ENCODE results near the gene ZCCHC24.
A peak's percentile ranks its signal among the peaks of the same experiment; 100 is the strongest.

The ZCCHC24 gene

DNA sequence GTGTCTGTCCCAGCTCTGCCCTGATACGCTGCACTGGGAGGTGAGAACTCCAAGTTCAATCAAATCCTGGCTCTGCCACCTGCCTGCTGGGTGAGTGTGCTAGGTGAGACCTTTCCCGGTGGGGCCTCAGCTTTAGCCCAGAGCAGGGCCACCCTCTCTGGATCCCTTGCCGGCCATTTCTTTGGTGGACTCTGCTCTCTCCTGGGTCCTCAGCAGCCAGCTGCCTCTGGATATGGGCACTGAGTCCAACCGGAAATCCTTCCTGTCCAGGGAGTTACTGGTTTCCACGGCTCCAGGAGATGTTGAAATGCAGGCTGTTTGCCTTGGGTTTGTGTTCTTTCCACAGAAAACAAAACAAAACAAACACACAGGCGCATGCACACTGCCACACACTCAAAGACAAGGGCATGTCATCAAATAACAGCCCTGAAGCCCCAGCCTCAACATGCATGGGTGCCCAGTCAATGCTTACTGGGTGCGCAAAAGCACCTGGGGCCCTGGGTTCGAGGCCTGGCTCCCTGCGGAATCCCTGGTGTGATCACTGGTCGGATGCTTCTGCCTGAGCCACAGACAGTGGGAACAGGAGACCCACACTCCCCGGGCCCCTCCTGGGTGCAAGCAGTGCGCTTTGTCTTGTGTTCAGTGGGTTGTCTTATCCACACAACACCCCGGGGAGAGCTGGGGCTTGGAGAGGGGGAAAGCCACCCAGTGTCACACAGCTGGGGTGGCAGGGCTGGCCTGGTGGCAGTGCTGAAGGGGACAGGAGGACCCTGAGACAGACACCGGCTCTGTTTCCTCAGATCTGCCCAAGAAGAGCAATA is 65.1 kb downstream of the ZCCHC24 start:
- DNase-seq = peak; percentile 94

DNA sequence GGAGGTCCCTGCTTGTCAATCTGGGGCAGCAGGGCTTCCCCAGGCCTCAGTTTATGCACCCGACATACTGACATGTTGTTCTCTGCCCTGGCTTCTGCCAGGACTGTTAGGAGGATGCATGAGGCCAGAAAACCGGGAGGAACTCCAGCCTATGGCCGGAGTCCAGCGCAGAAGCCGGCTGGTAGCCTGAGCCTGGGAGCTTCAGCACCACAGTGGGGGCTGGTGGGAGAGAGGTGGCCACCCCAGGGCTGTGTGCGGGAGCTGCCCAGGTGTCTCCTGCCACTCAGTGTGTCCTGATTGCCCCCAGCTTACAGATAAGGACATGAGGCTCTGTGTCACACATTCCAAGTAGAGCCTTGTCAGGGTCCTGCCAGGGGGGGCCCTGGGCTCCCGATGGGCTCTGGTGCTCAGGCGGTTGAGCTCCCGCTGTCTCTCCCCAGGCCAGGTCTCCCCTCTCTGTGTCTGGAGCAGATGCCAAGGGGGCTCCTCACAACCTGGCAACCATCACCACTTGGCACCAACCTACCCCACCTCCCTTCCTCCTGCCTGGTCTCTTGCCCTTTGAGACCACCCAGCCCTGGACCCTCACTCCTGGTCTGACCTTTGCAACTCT is 65.8 kb downstream of the ZCCHC24 start:
- DNase-seq = peak; percentile 55

DNA sequence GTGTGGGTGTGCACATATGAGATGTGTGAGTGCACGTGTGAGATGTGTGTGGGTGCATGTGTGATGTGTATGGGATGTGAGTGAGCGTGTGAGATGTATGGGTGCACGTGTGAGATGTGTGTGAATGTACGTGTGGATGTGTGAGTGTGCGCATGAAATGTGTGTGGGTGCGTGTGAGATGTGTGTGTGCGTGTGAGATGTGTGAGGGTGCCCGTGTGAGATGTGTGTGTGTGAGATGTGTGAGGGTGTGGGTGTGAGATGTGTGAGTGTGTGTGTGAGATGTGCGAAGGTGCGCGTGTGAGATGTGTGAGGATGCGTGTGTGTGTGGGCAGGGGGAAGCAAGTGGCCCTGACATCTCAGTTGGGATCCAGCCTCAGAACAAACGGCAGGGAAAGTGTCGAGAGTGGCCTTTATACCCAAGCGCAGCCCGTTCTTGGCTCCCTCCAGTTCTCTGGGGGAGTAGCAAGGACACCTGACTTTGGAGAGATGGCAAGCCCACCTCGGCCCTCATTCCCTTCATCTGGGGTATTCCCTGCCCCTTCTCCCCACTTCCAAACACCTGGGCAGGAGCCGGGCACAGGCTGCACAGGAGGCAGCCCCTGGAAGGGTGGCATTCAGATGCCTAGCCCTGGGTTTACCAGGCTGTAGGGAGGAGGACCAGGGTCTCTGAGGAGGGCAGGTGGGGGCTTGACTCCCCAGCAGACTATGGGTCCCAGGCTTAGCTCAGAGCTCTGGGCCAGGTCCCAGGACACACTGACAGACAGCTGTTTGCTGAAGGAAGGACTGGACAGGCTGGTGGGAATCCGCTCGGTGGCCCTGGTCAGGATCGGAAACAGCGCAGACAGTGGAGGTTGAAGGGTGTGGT is 66.5 kb downstream of the ZCCHC24 start:
- DNase-seq = no peak

DNA sequence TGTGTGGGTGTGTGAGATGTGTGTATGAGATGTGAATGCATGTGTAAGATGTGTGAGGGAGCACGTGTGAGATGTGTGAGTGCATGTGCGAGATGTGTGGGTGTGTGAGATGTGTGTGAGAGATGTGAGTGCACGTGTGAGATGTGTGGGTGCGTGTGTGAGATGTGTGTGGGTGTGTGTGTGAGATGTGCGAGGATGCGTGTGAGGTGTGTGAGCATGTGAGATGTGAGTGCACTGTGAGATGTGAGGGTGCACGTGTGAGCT is 67.1 kb downstream of the ZCCHC24 start:
- DNase-seq = no peak

DNA sequence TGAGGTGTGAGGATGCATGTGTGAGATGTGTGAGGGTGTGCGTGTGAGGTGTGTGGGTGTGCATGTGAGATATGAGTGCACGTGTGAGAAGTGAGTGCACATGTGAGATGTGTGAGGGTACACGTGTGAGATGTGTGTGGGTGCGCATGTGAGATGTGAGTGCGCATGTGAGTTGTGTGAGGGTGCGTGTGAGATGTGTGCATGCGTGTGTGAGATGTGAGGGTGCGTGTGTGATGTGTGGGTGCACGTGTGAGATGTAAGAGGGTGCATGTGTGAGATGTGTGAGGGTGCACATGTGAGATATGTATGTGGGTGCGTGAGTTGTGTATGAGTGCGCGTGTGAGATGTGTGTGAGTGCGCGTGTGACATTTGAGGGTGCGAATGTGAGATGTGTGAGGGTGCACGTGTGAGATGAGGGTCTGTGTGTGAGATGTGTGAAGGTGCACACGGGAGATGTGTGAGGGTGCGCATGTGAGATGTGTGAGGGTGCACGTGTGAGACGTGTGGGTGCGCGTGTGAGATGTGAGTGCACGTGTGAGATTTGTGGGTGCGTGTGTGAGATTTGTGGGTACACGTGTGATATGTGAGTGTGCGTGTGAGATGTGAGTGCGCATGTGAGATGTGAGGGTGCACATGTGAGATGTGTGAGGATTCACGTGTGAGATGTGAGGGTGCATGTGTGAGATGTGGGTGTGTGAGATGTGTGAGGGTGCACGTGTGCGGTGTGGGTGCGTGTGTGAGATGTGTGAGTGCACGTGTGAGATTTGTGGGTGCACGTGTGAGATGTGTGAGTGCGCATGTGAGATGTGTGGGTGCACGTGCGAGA is 67.7 kb downstream of the ZCCHC24 start:
- DNase-seq = no peak

DNA sequence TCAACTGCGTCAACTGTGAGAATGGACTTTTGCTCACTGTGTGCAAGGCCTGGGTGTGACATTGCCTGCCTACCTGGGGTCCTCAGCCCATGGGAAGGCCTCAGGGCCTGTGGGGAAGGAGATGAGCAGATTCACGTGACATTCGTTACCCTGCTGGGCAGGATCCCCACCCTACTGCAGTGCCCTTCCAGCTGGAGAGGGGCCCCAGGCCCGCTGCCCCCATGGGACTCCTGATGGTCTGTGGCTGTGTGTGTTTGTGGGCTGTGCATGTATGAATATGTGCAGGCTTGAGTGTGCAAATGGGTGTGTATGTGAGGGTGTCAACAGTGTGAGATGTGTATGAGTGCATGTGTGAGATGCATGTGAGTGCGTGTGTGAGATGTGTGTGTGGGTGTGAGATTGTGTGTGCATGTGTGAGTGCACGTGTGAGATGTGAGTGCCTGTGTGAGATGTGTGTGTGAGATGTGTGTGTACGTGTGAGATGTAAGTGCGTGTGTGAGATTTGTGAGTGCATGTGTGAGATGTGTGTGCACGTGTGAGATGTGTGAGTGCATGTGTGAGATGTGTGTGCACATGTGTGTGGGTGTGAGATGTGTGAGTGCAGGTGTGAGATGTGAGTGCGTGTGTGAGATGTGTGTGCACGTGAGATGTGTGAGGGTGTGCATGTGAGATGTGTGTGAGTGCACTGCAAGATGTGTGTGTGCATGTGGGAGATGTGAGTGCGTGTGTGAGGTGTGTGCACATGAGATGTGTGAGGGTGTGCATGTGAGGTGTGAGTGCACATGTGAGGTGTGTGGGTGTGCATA is 68.5 kb downstream of the ZCCHC24 start:
- DNase-seq = no peak

DNA sequence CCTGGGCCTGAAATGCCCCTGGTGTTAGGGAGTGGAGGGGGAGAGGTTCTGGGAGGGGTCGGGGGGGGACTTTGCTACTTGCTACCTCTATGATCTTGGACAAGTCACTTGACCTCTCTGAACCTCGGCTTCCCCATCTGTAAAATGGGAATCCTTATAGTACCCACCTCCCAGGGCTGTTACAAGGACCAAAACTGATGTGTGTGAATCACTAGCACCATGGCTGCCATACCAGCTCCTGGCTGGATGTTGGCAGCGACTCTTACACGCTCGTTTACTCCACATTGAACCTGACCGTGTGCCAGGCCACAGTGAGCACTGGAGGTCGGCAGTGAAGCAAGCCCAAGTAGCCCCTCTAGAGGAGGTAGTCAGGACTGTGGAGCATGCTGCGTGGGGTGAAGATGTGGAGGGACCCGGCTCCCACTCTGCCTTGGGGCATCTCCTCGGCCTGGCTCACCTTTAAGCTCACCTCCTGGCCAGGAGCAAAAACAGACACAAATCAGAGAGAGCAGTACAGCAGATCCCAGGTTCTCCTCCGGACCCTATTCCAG is 69.3 kb downstream of the ZCCHC24 start:
- DNase-seq = no peak

DNA sequence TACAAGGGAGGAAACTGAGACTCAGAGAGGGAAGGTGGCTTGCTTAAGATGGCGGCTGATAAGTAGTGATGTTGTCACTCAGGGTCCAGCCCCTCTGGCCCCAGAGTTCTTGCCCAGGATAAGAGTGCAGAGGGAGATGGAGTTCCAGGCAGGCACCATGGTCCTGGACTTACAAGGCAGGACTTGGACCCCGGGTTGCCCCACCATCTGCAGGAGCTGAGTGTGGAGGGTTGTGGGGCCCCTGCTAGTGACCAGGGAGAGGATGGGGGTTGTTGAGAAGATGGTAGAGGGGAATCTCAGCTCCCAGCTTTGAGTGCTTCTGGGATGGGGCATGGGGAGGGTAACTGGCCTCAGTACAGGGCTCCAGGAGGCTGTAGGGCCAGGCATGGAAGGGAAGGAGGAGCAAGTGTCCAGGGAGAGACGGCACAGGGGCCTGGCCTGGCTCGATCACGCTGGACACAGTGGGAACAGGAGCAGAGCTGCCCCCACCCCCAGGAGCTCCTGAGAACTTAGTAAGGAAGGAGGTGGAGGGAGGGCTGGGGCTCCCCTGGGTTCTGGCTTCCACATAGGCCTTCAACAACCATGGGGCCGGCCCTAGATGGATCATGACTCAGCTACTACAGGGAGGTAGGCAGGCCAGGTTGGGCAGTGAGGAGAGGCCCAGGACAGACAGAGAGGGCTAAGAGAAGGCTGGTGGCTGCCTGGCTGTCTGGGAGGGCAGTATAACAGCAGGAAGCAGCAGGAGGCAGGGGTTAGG is 69.9 kb downstream of the ZCCHC24 start:
- DNase-seq = peak; percentile 57

DNA sequence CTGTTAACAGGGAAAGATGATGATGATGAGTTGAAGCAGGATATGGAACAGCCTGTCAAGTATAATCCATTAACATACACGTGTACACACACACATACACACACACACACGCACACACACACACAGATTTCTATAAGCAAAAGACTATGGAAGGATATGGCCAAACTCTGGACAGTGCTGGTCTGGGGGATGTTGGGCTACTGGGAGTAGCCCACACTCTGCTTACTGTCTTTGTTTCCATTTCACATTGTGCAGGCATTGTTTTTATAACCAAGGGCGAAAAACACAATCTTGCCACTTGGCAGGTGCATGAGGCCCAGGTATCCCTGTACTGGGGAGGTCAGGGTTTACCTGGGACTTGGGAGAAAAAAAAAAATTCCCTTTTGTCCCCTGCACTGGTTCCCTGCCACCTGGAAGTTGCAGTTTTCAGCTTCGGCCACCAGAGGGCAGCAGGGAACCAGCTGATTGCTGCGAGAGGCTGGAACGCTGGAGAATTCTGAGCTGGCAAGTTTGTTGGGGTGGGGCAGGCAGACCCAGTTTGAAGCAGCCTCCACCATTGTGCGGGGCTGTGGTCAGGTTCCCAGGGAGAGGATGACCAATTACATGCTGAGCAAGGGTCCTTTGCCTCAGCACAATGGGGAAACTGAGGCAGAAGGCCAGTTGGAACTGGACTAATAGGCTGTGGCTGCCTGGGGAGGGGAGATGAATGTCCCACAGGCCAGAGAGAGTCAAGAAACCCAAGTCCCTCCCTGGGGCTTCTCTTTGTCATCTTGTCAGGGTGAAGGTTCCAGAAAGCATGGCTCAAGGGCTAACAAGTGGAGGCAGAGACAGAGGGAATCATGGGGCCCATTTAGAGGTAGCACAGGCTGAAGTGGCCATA is 70.9 kb downstream of the ZCCHC24 start:
- DNase-seq = peak; percentile 84

DNA sequence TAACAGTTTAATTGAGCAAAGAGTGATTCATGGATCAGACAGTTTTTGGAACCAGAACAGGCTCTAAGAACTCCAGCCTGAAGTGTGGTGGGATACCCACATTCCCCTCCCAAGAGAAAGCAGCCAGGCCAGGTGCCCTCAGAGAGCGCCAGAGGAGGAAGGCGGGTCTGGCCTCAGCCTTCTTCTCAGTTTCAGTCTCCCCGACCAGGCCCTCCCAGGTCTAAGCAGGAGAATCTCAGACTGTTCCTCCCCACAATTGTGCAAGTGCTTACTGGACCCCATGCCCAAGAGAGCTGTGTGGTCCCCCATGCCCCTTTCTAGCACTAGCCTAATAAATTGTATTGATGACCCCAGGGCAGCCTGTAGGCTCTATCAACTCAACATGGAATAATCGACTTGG is 72.6 kb downstream of the ZCCHC24 start:
- no peak for DNase-seq

DNA sequence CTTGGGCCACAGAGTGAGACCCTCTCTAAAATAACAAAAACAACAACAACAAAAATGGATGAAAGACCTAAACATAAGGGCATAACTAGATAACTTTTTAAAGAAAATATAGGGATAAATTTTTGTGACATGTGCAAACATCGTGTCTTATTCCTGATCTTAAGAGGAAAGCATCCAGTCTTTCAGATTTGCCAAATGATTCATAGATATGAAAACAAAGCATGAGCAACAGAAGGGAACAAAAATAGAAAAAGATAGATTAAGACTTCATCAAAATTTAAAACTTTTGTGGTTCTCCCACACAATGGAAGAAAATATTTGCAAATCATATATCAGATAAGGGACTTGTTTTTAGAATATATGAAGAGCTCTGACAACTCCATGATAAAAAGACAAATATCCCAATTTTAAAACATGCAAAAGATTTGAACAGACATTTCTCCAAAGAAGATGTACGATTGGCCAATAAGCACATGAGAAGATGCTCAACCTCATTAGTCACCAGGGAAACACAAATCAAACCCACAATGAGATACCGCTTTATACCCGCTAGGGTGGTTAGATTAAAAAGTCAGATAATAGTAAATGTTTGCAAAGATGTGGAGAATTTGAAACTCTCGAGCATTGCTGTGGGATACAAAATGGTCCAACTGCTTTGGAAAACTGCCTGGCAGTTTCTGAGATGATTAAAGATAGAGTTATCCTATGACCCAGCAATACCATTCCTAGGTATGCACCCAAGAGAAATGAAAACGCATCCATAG is 77.8 kb downstream of the ZCCHC24 start:
- DNase-seq = no peak

DNA sequence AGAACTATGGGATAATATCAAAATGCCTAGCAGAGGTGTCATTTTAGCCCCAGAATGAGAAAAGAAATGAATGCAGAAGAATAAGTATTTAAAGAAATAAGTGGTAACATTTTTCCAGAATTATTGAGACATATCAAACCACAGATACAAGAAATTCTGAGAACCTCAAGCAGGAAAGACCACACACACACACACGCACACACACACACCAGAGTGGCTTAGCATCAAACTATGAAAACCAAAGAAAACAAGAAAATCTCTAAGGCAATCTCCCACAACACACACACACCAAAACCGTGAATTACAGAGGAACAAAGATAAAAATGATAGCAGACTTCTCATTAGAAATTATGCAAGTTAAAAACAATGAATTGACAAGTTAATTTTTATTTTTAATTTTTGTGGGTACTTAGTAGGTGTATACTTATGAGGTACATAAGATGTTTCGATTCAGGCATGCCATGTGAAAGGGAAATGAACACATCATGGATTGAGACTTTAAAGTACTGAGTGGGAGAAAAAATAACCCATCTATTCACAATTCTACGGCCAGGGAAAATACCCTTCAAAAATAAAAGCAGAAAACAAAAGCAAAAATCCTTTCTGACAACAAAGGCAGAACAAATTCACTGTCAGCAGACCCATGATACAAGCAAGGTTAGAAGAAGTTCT is 83.6 kb downstream of the ZCCHC24 start:
- DNase-seq = no peak

DNA sequence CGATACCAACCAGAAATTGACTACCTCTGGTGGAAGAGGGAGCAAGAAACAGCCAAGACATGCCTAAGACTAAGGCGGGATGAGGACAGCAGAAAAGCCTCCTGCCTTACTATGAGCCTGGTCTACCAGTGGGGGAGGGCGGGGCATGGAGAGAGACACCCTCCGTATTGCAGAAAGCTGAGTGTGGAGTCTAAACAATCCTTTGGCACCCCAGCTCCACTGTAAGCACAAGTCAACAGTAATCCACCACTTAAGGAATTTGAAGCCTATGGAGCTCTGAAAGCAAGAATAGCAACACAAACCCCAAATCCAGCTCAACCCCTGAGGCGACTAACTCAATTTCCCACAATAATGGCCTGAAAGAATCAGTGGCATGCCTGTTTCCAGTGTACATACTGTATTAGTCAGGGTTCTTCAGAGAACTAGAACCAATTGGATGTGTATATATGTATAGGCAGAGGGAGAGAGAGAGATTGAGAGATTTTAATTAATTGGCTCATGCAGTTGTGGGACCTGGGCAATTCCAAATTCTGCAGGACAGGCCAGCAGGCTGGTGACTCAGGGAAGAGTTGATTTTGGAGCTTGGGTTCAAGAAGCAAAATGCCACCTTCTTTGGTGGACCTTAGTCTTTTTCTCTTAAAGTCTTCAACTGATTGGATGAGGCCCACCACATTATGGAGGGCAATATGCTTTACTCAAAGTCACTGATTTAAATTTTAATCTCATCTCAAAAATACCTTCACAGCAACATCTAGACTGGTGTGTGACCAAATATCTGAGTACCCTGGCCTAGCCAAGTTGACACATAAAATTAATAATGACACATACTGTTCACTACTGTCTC is 84.7 kb downstream of the ZCCHC24 start:
- DNase-seq = no peak

DNA sequence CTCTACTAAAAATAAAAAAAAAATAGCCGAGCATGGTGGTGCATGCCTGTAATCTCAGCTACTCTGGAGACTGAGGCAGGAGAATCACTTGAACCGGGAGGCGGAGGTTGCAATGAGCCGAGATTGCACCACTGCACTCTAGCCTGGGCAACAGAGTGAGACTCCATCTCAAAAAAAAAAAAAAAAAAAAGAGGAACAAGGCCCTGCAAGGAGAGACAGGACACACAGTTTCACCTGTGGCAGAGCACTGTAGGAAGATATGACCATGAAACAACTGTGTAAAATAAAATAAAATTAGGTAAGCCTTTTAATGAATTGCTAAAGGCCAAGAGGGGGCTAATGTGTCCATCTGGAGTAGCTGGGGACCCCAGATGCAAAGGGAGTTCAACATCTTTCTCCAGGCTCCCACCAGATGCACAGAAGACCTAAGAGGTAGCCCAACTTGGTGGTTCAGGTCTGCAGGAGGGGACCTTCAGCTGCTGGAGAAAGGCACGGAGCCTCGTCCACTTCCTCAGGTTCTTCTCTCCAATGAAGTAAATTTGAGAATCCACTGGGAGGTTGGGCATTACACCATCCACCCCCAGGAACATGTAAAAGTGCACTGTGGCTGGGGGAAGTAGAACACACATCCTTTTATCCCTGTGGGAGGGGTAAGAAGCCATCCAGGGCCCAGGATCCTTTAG is 85.5 kb downstream of the ZCCHC24 start:
- no peak for DNase-seq

DNA sequence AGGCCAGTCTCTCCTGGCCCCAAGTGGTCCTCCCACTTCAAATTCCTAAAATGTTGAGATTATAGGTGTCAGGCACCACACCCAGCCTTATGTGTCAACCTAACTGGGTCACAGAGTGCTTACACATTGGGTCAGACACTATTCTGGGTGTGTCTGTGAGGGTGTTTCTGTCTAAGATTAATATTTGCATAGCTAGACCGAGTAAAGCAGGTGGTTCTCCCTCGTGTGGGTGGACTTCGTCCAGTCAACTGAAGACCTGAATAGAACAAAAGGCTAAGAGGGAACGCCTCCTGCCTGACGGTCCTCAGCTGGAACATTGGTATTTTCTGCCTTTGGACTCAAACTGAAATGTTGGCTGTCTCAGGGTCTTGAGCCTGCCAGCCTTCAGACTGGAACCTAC is 86.6 kb downstream of the ZCCHC24 start:
- peak; percentile 81 for DNase-seq

DNA sequence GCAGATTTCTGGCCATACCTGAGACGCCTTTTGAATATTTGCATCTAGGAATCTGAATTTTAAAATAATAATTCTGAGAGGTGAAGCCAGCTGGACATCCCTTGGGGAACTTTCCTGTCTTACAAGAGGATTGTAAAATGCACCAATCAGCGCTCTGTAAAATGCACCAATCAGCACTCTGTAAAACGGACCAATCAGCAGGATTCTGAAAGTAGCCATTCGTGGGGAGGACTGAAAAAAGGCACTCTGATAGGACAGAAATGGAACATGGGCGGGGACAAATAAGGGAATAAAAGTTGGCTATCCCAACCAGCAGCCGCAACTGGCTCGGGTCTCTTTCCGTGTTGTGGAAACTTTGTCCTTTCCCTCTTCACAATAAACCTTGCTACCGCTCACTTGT is 88.2 kb downstream of the ZCCHC24 start:
- DNase-seq = no peak

DNA sequence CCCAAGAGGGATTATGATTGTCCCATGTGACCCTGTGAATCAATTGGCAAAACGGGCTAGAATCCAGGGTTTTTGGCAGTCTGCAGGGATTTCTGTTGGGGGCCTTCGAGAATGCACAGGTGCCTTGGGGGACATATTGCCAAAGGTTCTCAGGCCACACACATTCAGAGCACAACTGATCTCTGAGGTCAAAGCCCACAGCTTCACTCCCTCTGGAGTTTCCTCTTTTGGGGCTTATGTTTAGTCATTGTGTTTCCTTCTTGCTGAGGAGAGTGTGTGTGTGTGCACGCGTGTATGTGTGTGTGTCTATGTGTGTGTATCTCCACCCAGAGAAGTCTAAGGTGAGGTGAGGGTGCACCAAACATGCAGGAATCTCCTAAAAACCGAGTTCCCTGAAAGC is 89.3 kb downstream of the ZCCHC24 start:
- no peak for DNase-seq

All from DMS53 (cell line).